Smooth muscle cell of trachea (primary cell): ENCODE data around the gene UQCC5. TPM values are rescaled to one million over a fixed set of nuclear protein-coding genes. Genes with fewer than 3 reads are reported as not detected.

Experiments used
- total RNA-seq: library from RNA; depleted of rRNA; stranded (reverse); fragments of >200 nt; gene quantifications from 2 replicates; pipeline ENCODE4 v1.2.1, GENCODE V29; 2014

UQCC5 gene, protein sequence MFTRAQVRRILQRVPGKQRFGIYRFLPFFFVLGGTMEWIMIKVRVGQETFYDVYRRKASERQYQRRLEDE
- 2.6 and 20.4 TPM in 2 replicates for total RNA-seq

GRCh38 chr3:52536369-52537164, at the start of gene UQCC5:
TSS of gene UQCC5 (plus strand) at chr3:52536605. CDS start at chr3:52536756, 151 bp downstream.

DNA sequence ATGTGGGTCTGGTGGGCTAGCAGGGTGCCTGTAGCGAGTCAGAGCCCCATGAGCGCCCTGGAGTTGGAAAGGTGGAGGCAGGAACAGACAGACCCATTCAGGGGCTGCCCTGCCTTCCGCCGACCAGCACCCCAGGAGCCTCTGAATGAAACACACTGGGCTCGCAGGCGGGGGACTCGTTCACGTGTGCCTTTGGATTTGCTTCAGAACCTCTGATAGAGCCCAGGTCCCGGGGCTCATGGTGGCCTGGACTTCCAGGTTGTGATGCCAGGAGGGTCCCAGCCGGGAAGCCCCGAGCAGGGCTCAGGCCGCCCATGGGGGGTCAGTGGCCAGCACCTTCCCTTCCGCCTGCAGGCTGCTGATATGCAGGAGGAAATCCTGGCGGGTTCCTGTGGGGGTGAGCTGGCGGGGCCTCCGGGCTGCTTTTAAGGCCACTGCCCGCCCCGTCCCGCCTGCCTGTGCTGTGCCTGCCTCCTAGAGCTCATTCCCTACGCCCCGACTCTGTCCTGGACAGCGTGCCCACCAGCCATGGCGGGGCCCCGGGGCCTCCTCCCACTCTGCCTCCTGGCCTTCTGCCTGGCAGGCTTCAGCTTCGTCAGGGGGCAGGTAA, 41.4 kb upstream of the UQCC5 start, which contains the start of gene STAB1:
Gene STAB1 (plus strand): TSS at position 453 of the 610 bp plus-strand sequence. CDS start 76 bp downstream, at position 529.

DNA sequence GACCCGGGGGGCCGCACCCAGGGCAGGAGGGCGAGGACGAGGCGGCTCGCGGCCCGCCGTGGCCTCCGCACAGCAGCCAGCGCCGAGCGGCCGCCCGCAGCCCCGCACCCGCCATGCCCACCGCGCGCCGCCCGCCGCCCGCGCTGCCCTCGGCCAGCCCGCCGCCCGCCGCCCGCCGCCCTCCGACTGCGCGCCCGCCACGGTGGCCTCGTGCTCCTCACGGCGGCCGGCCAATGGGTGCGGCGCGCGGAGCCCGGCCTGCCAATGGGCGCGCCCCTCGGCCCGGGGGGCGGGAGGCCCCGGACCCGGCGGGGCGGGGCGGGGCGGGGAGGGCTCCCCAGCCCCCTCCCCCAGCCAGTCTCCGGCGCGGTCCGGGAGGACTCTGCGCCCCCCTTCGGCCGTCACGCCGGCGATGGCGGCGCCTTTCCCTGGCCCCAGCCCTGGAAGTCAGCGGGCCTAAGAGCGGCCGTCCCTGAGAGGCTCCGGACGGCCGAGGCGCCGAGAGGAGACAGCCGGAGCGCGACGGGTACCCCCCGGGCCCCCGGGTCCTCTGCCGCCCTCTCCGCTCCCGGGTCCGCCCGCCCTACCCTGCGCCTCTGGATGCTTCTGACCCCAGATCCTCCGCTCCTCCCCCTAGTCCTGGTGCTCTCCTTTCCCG, 2.7 kb upstream of the UQCC5 start, which contains the start of gene NT5DC2:
Gene NT5DC2 (minus strand): TSS at position 235 of the 658 bp plus-strand sequence. CDS start 120 bp downstream, at position 115.

Other genes with a start within 250 kb of the UQCC5 start
- gene GLYCTK, start 248.8 kb upstream of the UQCC5 start, total RNA-seq = 5.8 and 16.6 TPM in 2 replicates
- 1.9 and 5.0 TPM in 2 replicates for gene DNAH1, start 220.3 kb upstream of the UQCC5 start, total RNA-seq
- 59.1 and 80.7 TPM in 2 replicates for gene BAP1, start 126.6 kb upstream of the UQCC5 start, total RNA-seq
- gene PHF7, start 125.9 kb upstream of the UQCC5 start, total RNA-seq = 3.1 and 3.8 TPM in 2 replicates
- under 0.01 and 0.15 TPM in 2 replicates for gene SEMA3G, start 91.5 kb upstream of the UQCC5 start, total RNA-seq
- 0.66 TPM in 1 of 2 replicates, not detected in the other for gene TNNC1, start 82.6 kb upstream of the UQCC5 start, total RNA-seq
- 76.1 and 104 TPM in 2 replicates for gene NISCH, start 81.0 kb upstream of the UQCC5 start, total RNA-seq
- gene STAB1, start 41.3 kb upstream of the UQCC5 start, total RNA-seq = 0.17 and 1.6 TPM in 2 replicates
- 43.8 and 64.3 TPM in 2 replicates for gene NT5DC2, start 2.7 kb upstream of the UQCC5 start, total RNA-seq
- gene PBRM1, start 149.3 kb downstream of the UQCC5 start, total RNA-seq = 59.9 and 78.2 TPM in 2 replicates
- gene GNL3, start 149.4 kb downstream of the UQCC5 start, total RNA-seq = 100 and 101 TPM in 2 replicates
- 125 and 126 TPM in 2 replicates for gene GLT8D1, start 169.2 kb downstream of the UQCC5 start, total RNA-seq
- 60.7 and 68.1 TPM in 2 replicates for gene SPCS1, start 169.5 kb downstream of the UQCC5 start, total RNA-seq
- 25.2 and 27.3 TPM in 2 replicates for gene NEK4, start 234.3 kb downstream of the UQCC5 start, total RNA-seq
- gene ITIH1, start 241.0 kb downstream of the UQCC5 start, total RNA-seq = not detected in 2 replicates